ENCODE data around the gene MEIS2.

GRCh38 chr15:36970522-36970921, 129.8 kb downstream of the MEIS2 start:
- TF ChIP-seq, protein P1, sequence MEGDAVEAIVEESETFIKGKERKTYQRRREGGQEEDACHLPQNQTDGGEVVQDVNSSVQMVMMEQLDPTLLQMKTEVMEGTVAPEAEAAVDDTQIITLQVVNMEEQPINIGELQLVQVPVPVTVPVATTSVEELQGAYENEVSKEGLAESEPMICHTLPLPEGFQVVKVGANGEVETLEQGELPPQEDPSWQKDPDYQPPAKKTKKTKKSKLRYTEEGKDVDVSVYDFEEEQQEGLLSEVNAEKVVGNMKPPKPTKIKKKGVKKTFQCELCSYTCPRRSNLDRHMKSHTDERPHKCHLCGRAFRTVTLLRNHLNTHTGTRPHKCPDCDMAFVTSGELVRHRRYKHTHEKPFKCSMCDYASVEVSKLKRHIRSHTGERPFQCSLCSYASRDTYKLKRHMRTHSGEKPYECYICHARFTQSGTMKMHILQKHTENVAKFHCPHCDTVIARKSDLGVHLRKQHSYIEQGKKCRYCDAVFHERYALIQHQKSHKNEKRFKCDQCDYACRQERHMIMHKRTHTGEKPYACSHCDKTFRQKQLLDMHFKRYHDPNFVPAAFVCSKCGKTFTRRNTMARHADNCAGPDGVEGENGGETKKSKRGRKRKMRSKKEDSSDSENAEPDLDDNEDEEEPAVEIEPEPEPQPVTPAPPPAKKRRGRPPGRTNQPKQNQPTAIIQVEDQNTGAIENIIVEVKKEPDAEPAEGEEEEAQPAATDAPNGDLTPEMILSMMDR (IDR thresholded peaks at IDR 0.05): no peak
- TF ChIP-seq EP300 (IDR thresholded peaks at IDR 0.05) (no peak), POLR2A (IDR thresholded peaks at IDR 0.05) (no peak)
